Right lobe of liver (tissue), 6 donors: ENCODE data around the gene RIC3. TPM values are rescaled to one million over a fixed set of nuclear protein-coding genes. Genes with fewer than 3 reads are reported as not detected.

Source experiments
- ATAC-seq, 4 donors: fragments of 200-7000 bp; cut with Tn5 transposase; one replicate each; pipeline ENCODE4 v1.9.1; 2020; ENCODE audit warnings: mild to moderate bottlenecking in 4 of 4, moderate library complexity in 4 of 4
- DNase-seq, 3 donors: peaks; one replicate each; pipeline ENCODE4 v3.0.0-alpha.2; 2020
- H3K27ac ChIP-seq, 3 donors: fragments of 200-600 bp; one replicate each; pipeline ENCODE4 v1.8.0; 2022
- H3K27me3 ChIP-seq, 2 donors: fragments of 200-600 bp; one replicate each; pipeline ENCODE4 v1.8.0; 2022
- H3K36me3 ChIP-seq, 4 donors: fragments of 200-600 bp; sonication (generic) in 1 of 4; one replicate each; pipeline versions ENCODE4 v1.5.1 to v1.8.0; 2017 to 2022; ENCODE audit warnings: control low read depth in 1 of 4
- H3K4me1 ChIP-seq, 4 donors: fragments of 200-600 bp; sonication (generic) in 1 of 4; one replicate each; pipeline versions ENCODE4 v1.5.1 to v1.8.0; 2017 to 2022; ENCODE audit warnings: control low read depth in 1 of 4
- H3K4me3 ChIP-seq, 3 donors: fragments of 200-600 bp; one replicate each; pipeline ENCODE4 v1.8.0; 2022
- H3K9me3 ChIP-seq, 4 donors: fragments of 200-600 bp; sonication (generic) in 1 of 4; one replicate each; pipeline versions ENCODE4 v1.5.1 to v1.8.0; 2017 to 2022; ENCODE audit warnings: control low read depth in 1 of 4
- CTCF ChIP-seq, 4 donors: fragments of 200-600 bp in 3 of 4; fragments of 450-650 bp in 1 of 4; IDR thresholded peaks; one replicate each; pipeline versions ENCODE4 v1.5.1 to v1.8.0; 2016 to 2022; ENCODE audit warnings: antibody characterized with exemption in 4 of 4, mild to moderate bottlenecking in 2 of 4
- POLR2A ChIP-seq: fragments of 450-650 bp; IDR thresholded peaks from one replicate; pipeline ENCODE4 v1.6.1; 2017; ENCODE audit warnings: antibody characterized with exemption, mild to moderate bottlenecking
- WGBS: methylation state at CpG from one replicate; pipeline ENCODE4 v1.1.6; 2018; ENCODE audit warnings: low coverage, low lambda C conversion rate; ENCODE audit not compliant: insufficient coverage; ENCODE audit errors: missing lambda C conversion rate; 5-methylcytosine and 5-hydroxymethylcytosine counted together
- intact Hi-C, 2 donors: fragments of 100-400 bp; cut with DNase I; formaldehyde crosslinking; loops; one replicate each; pipeline versions ENCODE4 v1.11.2 to v1.14.1; 2022
- total RNA-seq, 6 experiments: library from RNA; depleted of rRNA in 2 of 6; stranded (reverse); fragments of >200 nt in 2 of 6; fragmentation: NEBNext Ultra II Directional in 3 of 6; extraction: Animal tissue kit (Norgen Biotek cat#: 25700) in 3 of 6; gene quantifications; one replicate each; pipeline versions ENCODE4 v1.1.0 to v1.2.4, GENCODE V29; 2016 to 2023
- donor health status: DM: no; HTN: yes; CAD: no.
- donor health status: DM: no; HTN: no; CAD: no.
- donor health status: DM: no; HTN: no; CAD: no.
- donor health status: DM: no; HTN: yes; CAD: no.
- donor health status: DM: no; HTN: yes; CAD: no.

Gene RIC3
- total RNA-seq, 6 experiments from 2014 or later, result 1.4 to 7.3 (median 3.6) TPM

- WGBS, result 71% methylated on average over 2 of the region's 2 CpGs
- no peaks in the 10 kb centered on the region for H3K9me3 ChIP-seq
- TF ChIP-seq POLR2A, result no peak
- TF ChIP-seq CTCF (IDR thresholded peaks at IDR 0.05), result no peak
- no peak for DNase-seq
- ATAC-seq, result no peak
- H3K4me3 ChIP-seq, result no peak overlapping the region
- no peaks in the 10 kb centered on the region for H3K4me1 ChIP-seq
- intact Hi-C loops, result no loop called here
- no peak overlapping the region for H3K27ac ChIP-seq
- H3K36me3 ChIP-seq, result no peaks in the 10 kb centered on the region
- peaks cover 0 to 6% of the 10 kb centered on the region in 2 donors for H3K27me3 ChIP-seq
These were observed 17.6 kb upstream of the RIC3 start for GRCh38 chr11:8186429-8186828.

- ATAC-seq (no peak), DNase-seq (no peak)
- H3K4me1 ChIP-seq, result no peaks in the 10 kb centered on the region
- TF ChIP-seq CTCF (IDR thresholded peaks at IDR 0.05), result no peak
- TF ChIP-seq POLR2A, result no peak
- H3K36me3 ChIP-seq, result no peaks in the 10 kb centered on the region
- H3K27ac ChIP-seq, result no peak overlapping the region
- intact Hi-C loops, result no loop called here
- H3K27me3 ChIP-seq, result peaks cover 0 to 6% of the 10 kb centered on the region in 2 donors
- H3K4me3 ChIP-seq, result no peak overlapping the region
- H3K9me3 ChIP-seq, result no peaks in the 10 kb centered on the region
- 47% methylated on average over 5 of the region's 5 CpGs for WGBS
These were observed 14.3 kb upstream of the RIC3 start for GRCh38 chr11:8183111-8183510.

- no peak overlapping the region for H3K27ac ChIP-seq
- H3K27me3 ChIP-seq, result no peaks in the 10 kb centered on the region
- DNase-seq, result no peak
- H3K9me3 ChIP-seq, result no peaks in the 10 kb centered on the region
- no peaks in the 10 kb centered on the region for H3K36me3 ChIP-seq
- TF ChIP-seq CTCF (IDR thresholded peaks at IDR 0.05) (no peak), POLR2A (no peak)
- WGBS, result 83% methylated on average over 1 of the region's 4 CpGs
- no peaks in the 10 kb centered on the region for H3K4me1 ChIP-seq
- intact Hi-C loops, result no loop called here
- no peak overlapping the region for H3K4me3 ChIP-seq
- no peak for ATAC-seq
These were observed 11.6 kb upstream of the RIC3 start for GRCh38 chr11:8180469-8180868.

- Histone ChIP-seq H3K4me3 (no peak overlapping the region), H3K4me1 (no peaks in the 10 kb centered on the region), H3K36me3 (no peaks in the 10 kb centered on the region), H3K27ac (no peak overlapping the region), H3K27me3 (no peaks in the 10 kb centered on the region), H3K9me3 (no peaks in the 10 kb centered on the region)
- no CpG with 5 or more reads among the region's 1 CpG for WGBS
- intact Hi-C loops, result no loop called here
- no peak for DNase-seq
- no peak for ATAC-seq
- no peak for TF ChIP-seq CTCF (IDR thresholded peaks at IDR 0.05)
- TF ChIP-seq POLR2A, result no peak
These were observed 9.5 kb upstream of the RIC3 start for GRCh38 chr11:8178297-8178696.

- no peak overlapping the region for H3K27ac ChIP-seq
- no peak for ATAC-seq
- H3K27me3 ChIP-seq, result no peaks in the 10 kb centered on the region
- DNase-seq, result no peak
- 36% methylated on average over 5 of the region's 5 CpGs for WGBS
- no peak overlapping the region for H3K4me3 ChIP-seq
- intact Hi-C loops, result no loop called here
- no peak for TF ChIP-seq CTCF (IDR thresholded peaks at IDR 0.05)
- no peak for TF ChIP-seq POLR2A
- H3K4me1 ChIP-seq, result no peaks in the 10 kb centered on the region
- H3K9me3 ChIP-seq, result no peaks in the 10 kb centered on the region
- H3K36me3 ChIP-seq, result no peaks in the 10 kb centered on the region
These were observed 8.3 kb upstream of the RIC3 start for GRCh38 chr11:8177136-8177535.
